ENCODE measurements around the gene RETREG3. TPM values are rescaled to one million over a fixed set of nuclear protein-coding genes. Genes with fewer than 3 reads are reported as not detected.

The RETREG3 gene
- total and polyA plus RNA-seq, 2 of the 13 experiments (the other 11 are each of a cell fraction or from before 2014, with no cell fraction given) = 47.0 to 55.8 TPM

DNA sequence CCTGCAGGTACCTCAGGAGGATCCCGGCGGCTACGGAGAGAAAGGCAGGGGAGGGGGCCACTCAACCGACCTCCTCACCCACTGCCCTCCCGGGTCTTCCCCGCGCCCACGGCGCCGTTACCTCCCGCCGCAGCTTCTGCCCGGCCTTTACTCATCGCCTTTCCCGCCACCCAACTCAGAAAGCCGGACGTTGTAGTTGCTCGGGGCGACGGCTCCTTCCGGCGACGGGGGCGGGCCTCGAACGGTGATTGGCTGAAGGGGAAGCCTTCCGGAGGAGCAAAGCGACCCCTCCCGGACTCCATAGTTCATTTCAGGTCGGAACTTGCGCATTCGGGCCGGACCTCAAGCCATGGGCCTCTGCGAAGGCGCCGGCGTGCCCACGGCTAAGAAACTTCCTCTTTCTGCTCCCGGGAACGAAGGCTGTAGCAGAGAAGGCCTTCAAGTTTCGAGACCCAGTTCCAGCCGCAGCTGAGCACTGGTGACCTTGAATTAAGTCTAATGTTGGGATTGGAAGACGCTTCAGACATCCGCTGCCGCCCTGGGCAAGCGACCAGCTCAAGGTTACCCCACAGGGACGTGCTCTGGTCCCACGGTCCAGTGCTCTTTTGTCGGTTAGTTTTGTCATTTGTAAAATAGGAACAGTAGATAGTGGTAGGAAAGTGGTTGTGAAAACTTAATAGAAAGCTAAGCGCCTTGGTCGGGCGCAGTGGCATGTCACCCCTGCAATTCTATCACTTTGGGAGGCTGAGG, 31.5 kb downstream of the RETREG3 start, which contains the start of gene PSMC3IP (continued):
- TF ChIP-seq, protein P1, sequence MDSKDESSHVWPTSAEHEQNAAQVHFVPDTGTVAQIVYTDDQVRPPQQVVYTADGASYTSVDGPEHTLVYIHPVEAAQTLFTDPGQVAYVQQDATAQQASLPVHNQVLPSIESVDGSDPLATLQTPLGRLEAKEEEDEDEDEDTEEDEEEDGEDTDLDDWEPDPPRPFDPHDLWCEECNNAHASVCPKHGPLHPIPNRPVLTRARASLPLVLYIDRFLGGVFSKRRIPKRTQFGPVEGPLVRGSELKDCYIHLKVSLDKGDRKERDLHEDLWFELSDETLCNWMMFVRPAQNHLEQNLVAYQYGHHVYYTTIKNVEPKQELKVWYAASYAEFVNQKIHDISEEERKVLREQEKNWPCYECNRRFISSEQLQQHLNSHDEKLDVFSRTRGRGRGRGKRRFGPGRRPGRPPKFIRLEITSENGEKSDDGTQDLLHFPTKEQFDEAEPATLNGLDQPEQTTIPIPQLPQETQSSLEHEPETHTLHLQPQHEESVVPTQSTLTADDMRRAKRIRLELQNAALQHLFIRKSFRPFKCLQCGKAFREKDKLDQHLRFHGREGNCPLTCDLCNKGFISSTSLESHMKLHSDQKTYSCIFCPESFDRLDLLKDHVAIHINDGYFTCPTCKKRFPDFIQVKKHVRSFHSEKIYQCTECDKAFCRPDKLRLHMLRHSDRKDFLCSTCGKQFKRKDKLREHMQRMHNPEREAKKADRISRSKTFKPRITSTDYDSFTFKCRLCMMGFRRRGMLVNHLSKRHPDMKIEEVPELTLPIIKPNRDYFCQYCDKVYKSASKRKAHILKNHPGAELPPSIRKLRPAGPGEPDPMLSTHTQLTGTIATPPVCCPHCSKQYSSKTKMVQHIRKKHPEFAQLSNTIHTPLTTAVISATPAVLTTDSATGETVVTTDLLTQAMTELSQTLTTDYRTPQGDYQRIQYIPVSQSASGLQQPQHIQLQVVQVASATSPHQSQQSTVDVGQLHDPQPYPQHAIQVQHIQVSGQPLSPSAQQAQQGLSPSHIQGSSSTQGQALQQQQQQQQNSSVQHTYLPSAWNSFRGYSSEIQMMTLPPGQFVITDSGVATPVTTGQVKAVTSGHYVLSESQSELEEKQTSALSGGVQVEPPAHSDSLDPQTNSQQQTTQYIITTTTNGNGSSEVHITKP (CRISPR knock-in tag; IDR thresholded peaks at IDR 0.05; ENCODE audit: low read depth) = no peak
- TF ChIP-seq ZNF160 (CRISPR knock-in tag; IDR thresholded peaks at IDR 0.05) = 0 out of 2 replicates have a peak, but pooled peaks have one; percentile 34
- TF ChIP-seq ZNF446 (CRISPR knock-in tag; IDR thresholded peaks at IDR 0.05) = peak; percentile 83; the same call in 1 of the 2 replicates
- 0 out of 4 replicates have a peak, but pooled peaks of 1 of the 2 experiments have one; percentile 24 for TF ChIP-seq EP300 (IDR thresholded peaks at IDR 0.05; ENCODE audit: low read depth in 2 of 2, low read length in 2 of 2)
- TF ChIP-seq EP300 (CRISPR knock-in tag; IDR thresholded peaks at IDR 0.05; ENCODE audit: borderline replicate concordance) = peak; percentile 60; the same call in 1 of the 2 replicates
- TF ChIP-seq, protein P2, sequence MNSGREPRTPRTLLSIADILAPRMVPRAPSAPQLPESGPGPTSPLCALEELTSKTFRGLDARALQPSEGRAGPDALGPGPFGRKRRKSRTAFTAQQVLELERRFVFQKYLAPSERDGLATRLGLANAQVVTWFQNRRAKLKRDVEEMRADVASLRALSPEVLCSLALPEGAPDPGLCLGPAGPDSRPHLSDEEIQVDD (CRISPR knock-in tag; IDR thresholded peaks at IDR 0.05; ENCODE audit: borderline replicate concordance) = no peak
- TF ChIP-seq ZNF335 (CRISPR knock-in tag; IDR thresholded peaks at IDR 0.05) = 0 out of 2 replicates have a peak, but pooled peaks have one; percentile 53
- TF ChIP-seq ZNF570 (CRISPR knock-in tag; IDR thresholded peaks at IDR 0.05; ENCODE audit: borderline replicate concordance) = peak; percentile 26; the same call in 1 of the 2 replicates
- peak; percentile 86; the same call in 1 of the 2 replicates for TF ChIP-seq ERF (CRISPR knock-in tag; IDR thresholded peaks at IDR 0.05)
- TF ChIP-seq CBFB (CRISPR knock-in tag; IDR thresholded peaks at IDR 0.05) = peak; percentile 72
- peak; percentile 72 for TF ChIP-seq MEF2D (CRISPR knock-in tag; IDR thresholded peaks at IDR 0.05)
- TF ChIP-seq, protein P3, sequence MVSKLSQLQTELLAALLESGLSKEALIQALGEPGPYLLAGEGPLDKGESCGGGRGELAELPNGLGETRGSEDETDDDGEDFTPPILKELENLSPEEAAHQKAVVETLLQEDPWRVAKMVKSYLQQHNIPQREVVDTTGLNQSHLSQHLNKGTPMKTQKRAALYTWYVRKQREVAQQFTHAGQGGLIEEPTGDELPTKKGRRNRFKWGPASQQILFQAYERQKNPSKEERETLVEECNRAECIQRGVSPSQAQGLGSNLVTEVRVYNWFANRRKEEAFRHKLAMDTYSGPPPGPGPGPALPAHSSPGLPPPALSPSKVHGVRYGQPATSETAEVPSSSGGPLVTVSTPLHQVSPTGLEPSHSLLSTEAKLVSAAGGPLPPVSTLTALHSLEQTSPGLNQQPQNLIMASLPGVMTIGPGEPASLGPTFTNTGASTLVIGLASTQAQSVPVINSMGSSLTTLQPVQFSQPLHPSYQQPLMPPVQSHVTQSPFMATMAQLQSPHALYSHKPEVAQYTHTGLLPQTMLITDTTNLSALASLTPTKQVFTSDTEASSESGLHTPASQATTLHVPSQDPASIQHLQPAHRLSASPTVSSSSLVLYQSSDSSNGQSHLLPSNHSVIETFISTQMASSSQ (IDR thresholded peaks at IDR 0.05; ENCODE audit: low read depth) = no peak; the same call in 1 of the 2 replicates
- TF ChIP-seq, protein P3 (CRISPR knock-in tag; IDR thresholded peaks at IDR 0.05; ENCODE audit: borderline replicate concordance) = peak; percentile 55; the same call in 1 of the 2 replicates
- TF ChIP-seq KDM6A (CRISPR knock-in tag; IDR thresholded peaks at IDR 0.05; ENCODE audit: low read depth) = no peak
- peak; percentile 46; the same call in 1 of the 2 replicates for TF ChIP-seq KAT7 (CRISPR knock-in tag; IDR thresholded peaks at IDR 0.05; ENCODE audit: borderline replicate concordance)
- TF ChIP-seq, protein P4, sequence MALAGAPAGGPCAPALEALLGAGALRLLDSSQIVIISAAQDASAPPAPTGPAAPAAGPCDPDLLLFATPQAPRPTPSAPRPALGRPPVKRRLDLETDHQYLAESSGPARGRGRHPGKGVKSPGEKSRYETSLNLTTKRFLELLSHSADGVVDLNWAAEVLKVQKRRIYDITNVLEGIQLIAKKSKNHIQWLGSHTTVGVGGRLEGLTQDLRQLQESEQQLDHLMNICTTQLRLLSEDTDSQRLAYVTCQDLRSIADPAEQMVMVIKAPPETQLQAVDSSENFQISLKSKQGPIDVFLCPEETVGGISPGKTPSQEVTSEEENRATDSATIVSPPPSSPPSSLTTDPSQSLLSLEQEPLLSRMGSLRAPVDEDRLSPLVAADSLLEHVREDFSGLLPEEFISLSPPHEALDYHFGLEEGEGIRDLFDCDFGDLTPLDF (CRISPR knock-in tag; IDR thresholded peaks at IDR 0.05) = peak; percentile 98
- TF ChIP-seq, protein P5, sequence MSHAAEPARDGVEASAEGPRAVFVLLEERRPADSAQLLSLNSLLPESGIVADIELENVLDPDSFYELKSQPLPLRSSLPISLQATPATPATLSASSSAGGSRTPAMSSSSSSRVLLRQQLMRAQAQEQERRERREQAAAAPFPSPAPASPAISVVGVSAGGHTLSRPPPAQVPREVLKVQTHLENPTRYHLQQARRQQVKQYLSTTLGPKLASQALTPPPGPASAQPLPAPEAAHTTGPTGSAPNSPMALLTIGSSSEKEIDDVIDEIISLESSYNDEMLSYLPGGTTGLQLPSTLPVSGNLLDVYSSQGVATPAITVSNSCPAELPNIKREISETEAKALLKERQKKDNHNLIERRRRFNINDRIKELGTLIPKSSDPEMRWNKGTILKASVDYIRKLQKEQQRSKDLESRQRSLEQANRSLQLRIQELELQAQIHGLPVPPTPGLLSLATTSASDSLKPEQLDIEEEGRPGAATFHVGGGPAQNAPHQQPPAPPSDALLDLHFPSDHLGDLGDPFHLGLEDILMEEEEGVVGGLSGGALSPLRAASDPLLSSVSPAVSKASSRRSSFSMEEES (CRISPR knock-in tag; IDR thresholded peaks at IDR 0.05) = peak; percentile 64; the same call in 1 of the 2 replicates
- TF ChIP-seq XBP1 (CRISPR knock-in tag; IDR thresholded peaks at IDR 0.05) = no peak

Measured in HepG2 (cell line).